Subcutaneous preadipocyte (primary cell): ENCODE measurements around the gene HEATR5B. TPM values are rescaled to one million over a fixed set of nuclear protein-coding genes. Genes with fewer than 3 reads are reported as not detected.

Experiments used
- total RNA-seq: library from RNA; depleted of rRNA; stranded (reverse); fragments of >200 nt; gene quantifications from 2 replicates; pipeline ENCODE4 v1.2.3, GENCODE V29; 2012

The HEATR5B gene
- 20.6 and 21.1 TPM in 2 replicates for total RNA-seq

DNA sequence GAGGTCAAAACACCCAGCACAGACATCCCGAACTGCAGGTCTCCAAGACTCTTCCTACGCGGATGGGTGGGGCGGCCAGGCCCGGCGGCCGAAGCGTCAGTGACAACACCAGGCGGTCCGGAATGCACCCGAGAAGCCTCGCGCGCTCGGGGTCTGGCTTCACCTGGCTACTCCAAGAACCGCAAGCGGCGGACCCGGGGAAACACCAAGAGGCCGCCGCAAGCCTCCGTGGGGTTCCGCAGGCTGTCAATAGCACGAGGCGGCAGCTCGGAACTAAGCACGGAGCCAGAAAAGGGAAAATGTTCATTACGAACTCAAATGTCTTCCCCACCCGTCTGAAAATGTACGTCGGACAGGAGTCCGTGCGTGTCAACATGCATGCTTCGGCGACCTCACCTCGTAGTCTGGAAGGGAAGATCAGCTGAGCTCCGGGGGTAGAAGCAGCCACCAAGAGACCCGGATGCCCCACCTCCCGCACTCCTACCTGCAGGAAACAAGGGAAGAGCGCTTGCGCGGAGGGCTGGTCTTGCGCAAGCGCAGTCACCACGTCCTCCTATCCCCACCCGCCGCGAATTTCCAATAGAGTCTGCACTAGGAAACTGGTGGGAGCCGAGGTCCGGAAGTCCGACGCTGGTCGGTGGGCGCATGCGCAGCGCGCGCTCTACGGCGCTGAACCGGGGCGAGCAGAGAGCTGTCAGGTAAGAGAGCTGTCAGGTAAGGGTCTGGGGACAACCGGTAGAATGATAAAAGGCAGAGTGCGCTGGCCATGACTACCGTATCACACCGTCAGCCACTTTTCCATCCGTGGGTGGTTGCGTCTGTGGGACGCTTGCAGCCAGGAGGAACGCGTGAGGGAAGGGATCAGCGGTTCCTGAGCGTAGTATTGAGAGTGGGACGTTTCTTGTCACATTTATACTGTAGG is at the start of gene HEATR5B, which contains the start of gene GPATCH11:
HEATR5B (minus strand) TSS at position 500 of the 922 bp plus-strand sequence. CDS start 958 bp downstream, outside the sequence.
GPATCH11 (plus strand) TSS at position 646 of the 922 bp plus-strand sequence. CDS start 3,864 bp downstream, outside the sequence.

DNA sequence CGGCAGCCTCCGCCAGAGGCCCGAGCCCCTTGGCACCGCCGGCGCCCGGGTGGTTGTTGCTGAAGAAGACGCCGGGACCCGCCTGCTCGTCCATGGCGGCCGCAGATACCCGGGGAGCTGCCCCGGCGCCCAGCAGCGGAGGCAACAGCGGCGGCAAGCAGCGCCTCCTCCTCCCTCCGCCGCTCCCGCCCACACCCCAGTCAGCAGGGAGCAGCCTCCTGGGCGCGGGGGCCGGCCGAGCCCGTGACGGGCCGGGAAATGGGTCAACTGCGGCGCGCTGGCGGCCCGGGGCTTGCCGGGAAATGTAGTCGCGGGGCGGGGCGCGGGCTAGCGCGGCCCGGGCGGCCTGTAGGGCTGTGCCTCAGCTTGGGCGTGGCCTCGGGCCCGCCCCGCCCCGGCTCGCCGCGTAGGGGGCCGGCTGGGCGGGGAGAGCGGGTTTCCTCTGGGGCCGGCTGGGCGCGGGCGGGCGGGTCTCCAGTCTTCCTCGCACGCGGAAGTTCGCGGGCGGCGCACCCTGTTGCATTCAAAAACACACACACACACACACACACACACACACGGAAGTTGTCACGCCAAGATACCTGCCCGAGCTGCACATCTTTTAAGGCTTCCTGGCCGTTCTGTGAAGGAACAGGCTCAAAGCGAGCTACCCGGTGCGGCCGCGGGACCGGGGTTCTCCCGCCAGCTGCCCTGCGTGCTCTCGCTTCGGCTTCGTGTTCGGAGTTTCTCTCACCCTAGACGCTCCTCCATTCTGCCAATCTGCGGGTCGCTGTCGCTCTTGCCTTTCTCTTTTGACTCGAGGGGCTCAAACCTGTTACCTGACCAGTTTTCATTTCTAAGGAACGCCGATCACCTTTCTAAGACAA is 117.6 kb downstream of the HEATR5B start, which contains the start of gene STRN:
STRN (minus strand) TSS at position 167 of the 866 bp plus-strand sequence; CDS start at position 94, 73 bp downstream.

Other genes starting within 250 kb of the HEATR5B start
- gene STRN, start 117.8 kb downstream of the HEATR5B start, total RNA-seq, result 16.9 and 21.5 TPM in 2 replicates
- 4.8 and 7.6 TPM in 2 replicates for gene GPATCH11, start 146 bp upstream of the HEATR5B start, total RNA-seq
- 29.0 and 33.0 TPM in 2 replicates for gene EIF2AK2, start 72.6 kb upstream of the HEATR5B start, total RNA-seq
- gene SULT6B1, start 104.3 kb upstream of the HEATR5B start, total RNA-seq, result not detected in 2 replicates
- 14.0 and 20.9 TPM in 2 replicates for gene CEBPZOS, start 112.1 kb upstream of the HEATR5B start, total RNA-seq
- gene CEBPZ, start 147.2 kb upstream of the HEATR5B start, total RNA-seq, result 43.0 and 60.8 TPM in 2 replicates
- gene NDUFAF7, start 147.3 kb upstream of the HEATR5B start, total RNA-seq, result 13.2 and 15.4 TPM in 2 replicates
- 40.4 and 67.1 TPM in 2 replicates for gene PRKD3, start 240.5 kb upstream of the HEATR5B start, total RNA-seq